GM23338 (cell line): ENCODE data around the gene SCTR. TPM values are rescaled to one million over a fixed set of nuclear protein-coding genes. Genes with fewer than 3 reads are reported as not detected.

Experiments used
- ATAC-seq: fragments of 200-7000 bp; cut with Tn5 transposase; 3 replicates; pipeline ENCODE4 v1.9.1; 2020
- DNase-seq: peaks from one replicate; pipeline ENCODE4 v3.0.0-alpha.2; 2015; ENCODE audit warnings: low spot score
- H2AFZ ChIP-seq: fragments of 200-600 bp; sonication (generic); 2 replicates; pipeline ENCODE4 v1.8.0; 2016; ENCODE audit warnings: antibody characterized with exemption, mild to moderate bottlenecking, moderate library complexity
- H3F3A ChIP-seq: fragments of 200-600 bp; sonication (generic); replicated peaks from 2 replicates; pipeline ENCODE4 v1.8.0; 2017; ENCODE audit warnings: antibody characterized with exemption, mixed run types, low read depth
- H3K27ac ChIP-seq: fragments of 200-600 bp; sonication (generic); 2 replicates; pipeline ENCODE4 v1.6.1; 2016; ENCODE audit warnings: low read depth
- H3K27me3 ChIP-seq: fragments of 200-600 bp; sonication (generic); 2 replicates; pipeline ENCODE4 v1.8.0; 2016; ENCODE audit warnings: mild to moderate bottlenecking, mixed run types, moderate library complexity; ENCODE audit not compliant: insufficient read depth
- H3K36me3 ChIP-seq: fragments of 200-600 bp; sonication (generic); 2 replicates; pipeline ENCODE4 v1.8.0; 2016; ENCODE audit warnings: mild to moderate bottlenecking; ENCODE audit not compliant: insufficient read depth
- H3K4me1 ChIP-seq: fragments of 200-600 bp; sonication (generic); 2 replicates; pipeline ENCODE4 v1.8.0; 2016; ENCODE audit warnings: mild to moderate bottlenecking, moderate library complexity; ENCODE audit not compliant: insufficient read depth
- H3K4me2 ChIP-seq: fragments of 200-600 bp; sonication (generic); 2 replicates; pipeline ENCODE4 v1.7.1; 2017; ENCODE audit warnings: mixed run types
- H3K4me3 ChIP-seq: fragments of 200-600 bp; sonication (generic); 2 replicates; pipeline ENCODE4 v1.6.1; 2016; ENCODE audit warnings: mixed run types
- H3K79me2 ChIP-seq: fragments of 200-600 bp; sonication (generic); replicated peaks from 2 replicates; pipeline ENCODE4 v1.8.0; 2017; ENCODE audit warnings: mild to moderate bottlenecking; ENCODE audit not compliant: insufficient read depth
- H3K9me2 ChIP-seq: fragments of 200-600 bp; sonication (generic); 2 replicates; pipeline ENCODE4 v1.8.0; 2017; ENCODE audit not compliant: insufficient read depth
- H4K20me1 ChIP-seq: fragments of 200-600 bp; sonication (generic); replicated peaks from 2 replicates; pipeline ENCODE4 v1.8.0; 2017; ENCODE audit warnings: mild to moderate bottlenecking; ENCODE audit not compliant: insufficient read depth
- H3K27ac Mint-ChIP-seq: 2 replicates; pipeline ENCODE4 v1.8.0; 2020; ENCODE audit warnings: inconsistent platforms, mild to moderate bottlenecking, moderate library complexity, mixed read lengths
- H3K27me3 Mint-ChIP-seq: 3 replicates; pipeline ENCODE4 v1.8.0; 2022; ENCODE audit warnings: low read depth, mild to moderate bottlenecking, moderate library complexity, mixed read lengths, inconsistent platforms; ENCODE audit not compliant: insufficient read depth, poor library complexity
- H3K36me3 Mint-ChIP-seq: 3 replicates; pipeline ENCODE4 v1.8.0; 2021; ENCODE audit warnings: low read depth, mild to moderate bottlenecking, inconsistent platforms, moderate library complexity, mixed read lengths
- H3K4me1 Mint-ChIP-seq: 3 replicates; pipeline ENCODE4 v1.8.0; 2020; ENCODE audit warnings: mild to moderate bottlenecking, inconsistent platforms, mixed read lengths
- H3K4me3 Mint-ChIP-seq: 3 replicates; pipeline ENCODE4 v1.8.0; 2021; ENCODE audit warnings: moderate library complexity, mild to moderate bottlenecking, inconsistent platforms, mixed read lengths
- H3K9me3 Mint-ChIP-seq: 3 replicates; pipeline ENCODE4 v1.8.0; 2020; ENCODE audit warnings: moderate library complexity, mild to moderate bottlenecking, inconsistent platforms, mixed read lengths
- CREB1 ChIP-seq: fragments of 250-450 bp; sonication (Bioruptor Pico); IDR thresholded peaks from 2 replicates; pipeline ENCODE4 v1.5.0; 2020; ENCODE audit warnings: low read depth, mild to moderate bottlenecking, moderate library complexity
- CTCF ChIP-seq, 2 experiments: fragments of 200-600 bp in 1 of 2; sonication (generic) in 1 of 2; conservative IDR thresholded peaks; 2 replicates each; pipeline versions ENCODE4 v1.5.1 to v1.6.1; 2016 to 2017; ENCODE audit warnings: antibody characterized with exemption in 2 of 2, low read depth in 2 of 2, mild to moderate bottlenecking in 2 of 2, moderate library complexity in 1 of 2
- ETS1 ChIP-seq: IDR thresholded peaks from 2 replicates; pipeline ENCODE4 v1.6.1; 2016; ENCODE audit warnings: antibody characterized with exemption
- EZH2phosphoT487 ChIP-seq: fragments of 200-600 bp; sonication (generic); IDR thresholded peaks from one replicate; pipeline ENCODE4 v1.8.1; 2018; ENCODE audit warnings: antibody characterized with exemption; ENCODE audit not compliant: unreplicated experiment
- JUNB ChIP-seq: IDR thresholded peaks from one replicate; pipeline ENCODE4 v1.6.1; 2016; ENCODE audit warnings: antibody characterized with exemption; ENCODE audit not compliant: unreplicated experiment
- NANOG ChIP-seq: IDR thresholded peaks from 2 replicates; pipeline ENCODE4 v1.6.1; 2016; ENCODE audit warnings: antibody characterized with exemption, borderline replicate concordance
- POLR2AphosphoS5 ChIP-seq: IDR thresholded peaks from 2 replicates; pipeline ENCODE4 v1.6.1; 2016; ENCODE audit warnings: antibody characterized with exemption, low read depth
- STAT1 ChIP-seq: IDR thresholded peaks from one replicate; pipeline ENCODE4 v1.6.1; 2016; ENCODE audit warnings: antibody characterized with exemption; ENCODE audit not compliant: unreplicated experiment
- ZNF114 ChIP-seq: fragments of 250-450 bp; sonication (Bioruptor Pico); IDR thresholded peaks from 2 replicates; pipeline ENCODE4 v1.5.0; 2020; ENCODE audit warnings: mild to moderate bottlenecking, moderate library complexity
- ZNF331 ChIP-seq: fragments of 250-450 bp; sonication (Bioruptor Pico); IDR thresholded peaks from 2 replicates; pipeline ENCODE4 v1.5.0; 2020; ENCODE audit warnings: low read depth, mild to moderate bottlenecking, moderate library complexity
- polyA plus RNA-seq: library from polyadenylated mRNA; unstranded; fragments of >200 nt; fragmentation: Nextera tagmentation; extraction: Ambion mirVana; gene quantifications from 2 replicates; pipeline ENCODE4 v1.2.1, GENCODE V29; 2016
- total RNA-seq: library from RNA; depleted of rRNA; stranded (reverse); fragments of >200 nt; shearing (Covaris generic); gene quantifications from 2 replicates; pipeline ENCODE4 v1.2.3, GENCODE V29; 2014
- TF ChIP-seq, protein P1 (sequence below): fragments of 250-450 bp; sonication (Bioruptor Pico); IDR thresholded peaks from 2 replicates; pipeline ENCODE4 v1.5.0; 2020; ENCODE audit warnings: mild to moderate bottlenecking, moderate library complexity
- TF ChIP-seq, protein P2 (sequence below): IDR thresholded peaks from one replicate; pipeline ENCODE4 v1.6.1; 2018; ENCODE audit warnings: antibody characterized with exemption; ENCODE audit not compliant: unreplicated experiment

SCTR gene
- total and polyA plus RNA-seq, 2 experiments from 2014 or later: not detected

DNA sequence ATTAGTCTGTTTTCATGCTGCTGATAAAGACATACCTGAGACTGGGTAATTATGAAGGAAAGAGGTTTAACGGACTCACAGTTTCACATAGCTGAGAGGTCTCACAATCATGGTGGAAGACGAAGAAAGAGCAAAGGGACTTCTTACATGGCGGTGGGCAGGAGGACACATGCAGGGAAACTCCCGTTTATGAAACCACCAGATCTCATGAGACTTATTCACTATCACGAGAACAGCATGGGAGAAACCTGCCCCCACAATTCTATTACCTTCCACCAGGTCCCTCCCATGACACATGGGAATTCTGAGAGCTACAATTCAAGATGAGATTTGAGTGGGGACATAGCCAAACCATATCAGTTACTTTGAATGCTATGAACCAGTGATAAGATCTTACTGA, 44.1 kb downstream of the SCTR start (continued):
- TF ChIP-seq JUNB: no peak
- TF ChIP-seq CREB1 (CRISPR knock-in tag): no peak
- TF ChIP-seq ZNF114: no peak
- TF ChIP-seq, protein P1, sequence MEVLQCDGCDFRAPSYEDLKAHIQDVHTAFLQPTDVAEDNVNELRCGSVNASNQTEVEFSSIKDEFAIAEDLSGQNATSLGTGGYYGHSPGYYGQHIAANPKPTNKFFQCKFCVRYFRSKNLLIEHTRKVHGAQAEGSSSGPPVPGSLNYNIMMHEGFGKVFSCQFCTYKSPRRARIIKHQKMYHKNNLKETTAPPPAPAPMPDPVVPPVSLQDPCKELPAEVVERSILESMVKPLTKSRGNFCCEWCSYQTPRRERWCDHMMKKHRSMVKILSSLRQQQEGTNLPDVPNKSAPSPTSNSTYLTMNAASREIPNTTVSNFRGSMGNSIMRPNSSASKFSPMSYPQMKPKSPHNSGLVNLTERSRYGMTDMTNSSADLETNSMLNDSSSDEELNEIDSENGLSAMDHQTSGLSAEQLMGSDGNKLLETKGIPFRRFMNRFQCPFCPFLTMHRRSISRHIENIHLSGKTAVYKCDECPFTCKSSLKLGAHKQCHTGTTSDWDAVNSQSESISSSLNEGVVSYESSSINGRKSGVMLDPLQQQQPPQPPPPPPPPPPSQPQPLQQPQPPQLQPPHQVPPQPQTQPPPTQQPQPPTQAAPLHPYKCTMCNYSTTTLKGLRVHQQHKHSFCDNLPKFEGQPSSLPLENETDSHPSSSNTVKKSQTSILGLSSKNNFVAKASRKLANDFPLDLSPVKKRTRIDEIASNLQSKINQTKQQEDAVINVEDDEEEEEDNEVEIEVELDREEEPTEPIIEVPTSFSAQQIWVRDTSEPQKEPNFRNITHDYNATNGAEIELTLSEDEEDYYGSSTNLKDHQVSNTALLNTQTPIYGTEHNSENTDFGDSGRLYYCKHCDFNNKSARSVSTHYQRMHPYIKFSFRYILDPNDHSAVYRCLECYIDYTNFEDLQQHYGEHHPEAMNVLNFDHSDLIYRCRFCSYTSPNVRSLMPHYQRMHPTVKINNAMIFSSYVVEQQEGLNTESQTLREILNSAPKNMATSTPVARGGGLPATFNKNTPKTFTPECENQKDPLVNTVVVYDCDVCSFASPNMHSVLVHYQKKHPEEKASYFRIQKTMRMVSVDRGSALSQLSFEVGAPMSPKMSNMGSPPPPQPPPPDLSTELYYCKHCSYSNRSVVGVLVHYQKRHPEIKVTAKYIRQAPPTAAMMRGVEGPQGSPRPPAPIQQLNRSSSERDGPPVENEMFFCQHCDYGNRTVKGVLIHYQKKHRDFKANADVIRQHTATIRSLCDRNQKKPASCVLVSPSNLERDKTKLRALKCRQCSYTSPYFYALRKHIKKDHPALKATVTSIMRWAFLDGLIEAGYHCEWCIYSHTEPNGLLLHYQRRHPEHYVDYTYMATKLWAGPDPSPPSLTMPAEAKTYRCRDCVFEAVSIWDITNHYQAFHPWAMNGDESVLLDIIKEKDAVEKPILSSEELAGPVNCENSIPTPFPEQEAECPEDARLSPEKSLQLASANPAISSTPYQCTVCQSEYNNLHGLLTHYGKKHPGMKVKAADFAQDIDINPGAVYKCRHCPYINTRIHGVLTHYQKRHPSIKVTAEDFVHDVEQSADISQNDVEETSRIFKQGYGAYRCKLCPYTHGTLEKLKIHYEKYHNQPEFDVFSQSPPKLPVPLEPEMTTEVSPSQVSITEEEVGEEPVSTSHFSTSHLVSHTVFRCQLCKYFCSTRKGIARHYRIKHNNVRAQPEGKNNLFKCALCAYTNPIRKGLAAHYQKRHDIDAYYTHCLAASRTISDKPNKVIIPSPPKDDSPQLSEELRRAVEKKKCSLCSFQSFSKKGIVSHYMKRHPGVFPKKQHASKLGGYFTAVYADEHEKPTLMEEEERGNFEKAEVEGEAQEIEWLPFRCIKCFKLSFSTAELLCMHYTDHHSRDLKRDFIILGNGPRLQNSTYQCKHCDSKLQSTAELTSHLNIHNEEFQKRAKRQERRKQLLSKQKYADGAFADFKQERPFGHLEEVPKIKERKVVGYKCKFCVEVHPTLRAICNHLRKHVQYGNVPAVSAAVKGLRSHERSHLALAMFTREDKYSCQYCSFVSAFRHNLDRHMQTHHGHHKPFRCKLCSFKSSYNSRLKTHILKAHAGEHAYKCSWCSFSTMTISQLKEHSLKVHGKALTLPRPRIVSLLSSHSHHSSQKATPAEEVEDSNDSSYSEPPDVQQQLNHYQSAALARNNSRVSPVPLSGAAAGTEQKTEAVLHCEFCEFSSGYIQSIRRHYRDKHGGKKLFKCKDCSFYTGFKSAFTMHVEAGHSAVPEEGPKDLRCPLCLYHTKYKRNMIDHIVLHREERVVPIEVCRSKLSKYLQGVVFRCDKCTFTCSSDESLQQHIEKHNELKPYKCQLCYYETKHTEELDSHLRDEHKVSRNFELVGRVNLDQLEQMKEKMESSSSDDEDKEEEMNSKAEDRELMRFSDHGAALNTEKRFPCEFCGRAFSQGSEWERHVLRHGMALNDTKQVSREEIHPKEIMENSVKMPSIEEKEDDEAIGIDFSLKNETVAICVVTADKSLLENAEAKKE (CRISPR knock-in tag): no peak

DNA sequence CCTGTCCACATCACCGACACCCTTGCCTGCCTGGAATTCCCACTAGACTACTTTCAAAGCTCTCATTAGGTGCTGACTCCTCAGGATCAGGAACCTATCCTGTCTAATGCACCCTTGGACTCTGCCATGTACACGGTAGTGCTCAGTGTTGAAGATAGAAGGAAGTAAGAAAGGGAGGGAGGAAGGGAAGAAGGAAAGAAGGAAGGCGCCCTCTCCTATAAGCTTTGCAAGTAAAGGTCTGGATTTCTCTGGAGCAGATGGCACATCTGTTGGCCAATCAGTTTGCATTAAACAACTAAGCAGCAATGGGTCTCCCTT, 45.3 kb downstream of the SCTR start:
- H4K20me1 ChIP-seq: no peaks in the 10 kb centered on the region
- no peaks in the 10 kb centered on the region for H3K27me3 ChIP-seq
- peaks cover 7% of the 10 kb centered on the region for H3K4me1 ChIP-seq
- no peak overlapping the region for H3K27ac ChIP-seq
- H3F3A ChIP-seq: no peaks in the 10 kb centered on the region
- no peak overlapping the region for H3K4me2 ChIP-seq
- no peak for ATAC-seq
- H3K36me3 ChIP-seq: no peaks in the 10 kb centered on the region
- H3K9me3 Mint-ChIP-seq: no peaks in the 10 kb centered on the region; the same call in 2 of the 3 replicates
- no peak overlapping the region for H3K27ac Mint-ChIP-seq
- H3K79me2 ChIP-seq: no peaks in the 10 kb centered on the region
- H2AFZ ChIP-seq: no peak overlapping the region
- DNase-seq: no peak
- no peaks in the 10 kb centered on the region for H3K36me3 Mint-ChIP-seq
- peaks cover 22% of the 10 kb centered on the region for H3K4me1 Mint-ChIP-seq
- H3K4me3 ChIP-seq: no peak overlapping the region
- peaks cover under 1% of the 10 kb centered on the region for H3K27me3 Mint-ChIP-seq
- H3K4me3 Mint-ChIP-seq: no peak overlapping the region
- H3K9me2 ChIP-seq: no peaks in the 10 kb centered on the region
- TF ChIP-seq ZNF331 (CRISPR knock-in tag) (no peak), NANOG (no peak), JUNB (no peak), STAT1 (no peak), CREB1 (CRISPR knock-in tag) (no peak), EZH2phosphoT487 (no peak), CTCF (conservative IDR thresholded peaks at IDR 0.05; ENCODE audit: low read depth in 2 of 2) (no peak), ZNF114 (no peak), POLR2AphosphoS5 (no peak), ETS1 (no peak)
- TF ChIP-seq, protein P2, sequence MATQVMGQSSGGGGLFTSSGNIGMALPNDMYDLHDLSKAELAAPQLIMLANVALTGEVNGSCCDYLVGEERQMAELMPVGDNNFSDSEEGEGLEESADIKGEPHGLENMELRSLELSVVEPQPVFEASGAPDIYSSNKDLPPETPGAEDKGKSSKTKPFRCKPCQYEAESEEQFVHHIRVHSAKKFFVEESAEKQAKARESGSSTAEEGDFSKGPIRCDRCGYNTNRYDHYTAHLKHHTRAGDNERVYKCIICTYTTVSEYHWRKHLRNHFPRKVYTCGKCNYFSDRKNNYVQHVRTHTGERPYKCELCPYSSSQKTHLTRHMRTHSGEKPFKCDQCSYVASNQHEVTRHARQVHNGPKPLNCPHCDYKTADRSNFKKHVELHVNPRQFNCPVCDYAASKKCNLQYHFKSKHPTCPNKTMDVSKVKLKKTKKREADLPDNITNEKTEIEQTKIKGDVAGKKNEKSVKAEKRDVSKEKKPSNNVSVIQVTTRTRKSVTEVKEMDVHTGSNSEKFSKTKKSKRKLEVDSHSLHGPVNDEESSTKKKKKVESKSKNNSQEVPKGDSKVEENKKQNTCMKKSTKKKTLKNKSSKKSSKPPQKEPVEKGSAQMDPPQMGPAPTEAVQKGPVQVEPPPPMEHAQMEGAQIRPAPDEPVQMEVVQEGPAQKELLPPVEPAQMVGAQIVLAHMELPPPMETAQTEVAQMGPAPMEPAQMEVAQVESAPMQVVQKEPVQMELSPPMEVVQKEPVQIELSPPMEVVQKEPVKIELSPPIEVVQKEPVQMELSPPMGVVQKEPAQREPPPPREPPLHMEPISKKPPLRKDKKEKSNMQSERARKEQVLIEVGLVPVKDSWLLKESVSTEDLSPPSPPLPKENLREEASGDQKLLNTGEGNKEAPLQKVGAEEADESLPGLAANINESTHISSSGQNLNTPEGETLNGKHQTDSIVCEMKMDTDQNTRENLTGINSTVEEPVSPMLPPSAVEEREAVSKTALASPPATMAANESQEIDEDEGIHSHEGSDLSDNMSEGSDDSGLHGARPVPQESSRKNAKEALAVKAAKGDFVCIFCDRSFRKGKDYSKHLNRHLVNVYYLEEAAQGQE: no peak
